AG09319 (cell line): ENCODE data around the gene P3H4.

ENCODE experiments used
- DNase-seq: peaks from one replicate; pipeline ENCODE4 v3.0.0-alpha.2; 2010; ENCODE audit warnings: low read depth; ENCODE audit errors: extremely low read depth
- CTCF ChIP-seq: IDR thresholded peaks from 2 replicates; pipeline ENCODE4 v1.5.1; 2011; ENCODE audit warnings: low read depth, mild to moderate bottlenecking, inconsistent platforms, low read length, moderate library complexity

Gene P3H4

GRCh38 chr17:41769346-41769862, 42.3 kb downstream of the P3H4 start:
- no peak for TF ChIP-seq CTCF
- DNase-seq: no peak

- TF ChIP-seq CTCF: no peak
- DNase-seq: no peak
These were observed 43.0 kb downstream of the P3H4 start for GRCh38 chr17:41768682-41769288.

GRCh38 chr17:41767324-41768042, 44.3 kb downstream of the P3H4 start:
- DNase-seq: no peak
- no peak for TF ChIP-seq CTCF

GRCh38 chr17:41766135-41766534, 45.6 kb downstream of the P3H4 start:
- DNase-seq: no peak
- TF ChIP-seq CTCF: no peak

GRCh38 chr17:41763327-41763726, 48.4 kb downstream of the P3H4 start:
- no peak for DNase-seq
- TF ChIP-seq CTCF: no peak

- no peak for DNase-seq
- TF ChIP-seq CTCF: no peak
These were observed 48.9 kb downstream of the P3H4 start for GRCh38 chr17:41762841-41763240.

GRCh38 chr17:41762391-41762790, 49.4 kb downstream of the P3H4 start:
- TF ChIP-seq CTCF: no peak
- DNase-seq: no peak
